ENCODE measurements around the gene TREML1. TPM values are rescaled to one million over a fixed set of nuclear protein-coding genes. Genes with fewer than 3 reads are reported as not detected.

Gene TREML1
- total RNA-seq, 1 donor from 2014 or later = not detected

- H3K27me3 Mint-ChIP-seq (ENCODE audit: low read depth) = peaks cover 63% of the 10 kb centered on the region
- H3K9me3 Mint-ChIP-seq = no peaks in the 10 kb centered on the region
- H3K36me3 Mint-ChIP-seq = no peaks in the 10 kb centered on the region
- DNase-seq (ENCODE audit: low spot score in 2 of 2, unreplicated experiment in 2 of 2) = no peak
- no peak overlapping the region for H3K4me3 Mint-ChIP-seq
- H3K27ac Mint-ChIP-seq = no peak overlapping the region
- H3K4me1 Mint-ChIP-seq = peaks cover 13% of the 10 kb centered on the region
- TF ChIP-seq, protein P1, sequence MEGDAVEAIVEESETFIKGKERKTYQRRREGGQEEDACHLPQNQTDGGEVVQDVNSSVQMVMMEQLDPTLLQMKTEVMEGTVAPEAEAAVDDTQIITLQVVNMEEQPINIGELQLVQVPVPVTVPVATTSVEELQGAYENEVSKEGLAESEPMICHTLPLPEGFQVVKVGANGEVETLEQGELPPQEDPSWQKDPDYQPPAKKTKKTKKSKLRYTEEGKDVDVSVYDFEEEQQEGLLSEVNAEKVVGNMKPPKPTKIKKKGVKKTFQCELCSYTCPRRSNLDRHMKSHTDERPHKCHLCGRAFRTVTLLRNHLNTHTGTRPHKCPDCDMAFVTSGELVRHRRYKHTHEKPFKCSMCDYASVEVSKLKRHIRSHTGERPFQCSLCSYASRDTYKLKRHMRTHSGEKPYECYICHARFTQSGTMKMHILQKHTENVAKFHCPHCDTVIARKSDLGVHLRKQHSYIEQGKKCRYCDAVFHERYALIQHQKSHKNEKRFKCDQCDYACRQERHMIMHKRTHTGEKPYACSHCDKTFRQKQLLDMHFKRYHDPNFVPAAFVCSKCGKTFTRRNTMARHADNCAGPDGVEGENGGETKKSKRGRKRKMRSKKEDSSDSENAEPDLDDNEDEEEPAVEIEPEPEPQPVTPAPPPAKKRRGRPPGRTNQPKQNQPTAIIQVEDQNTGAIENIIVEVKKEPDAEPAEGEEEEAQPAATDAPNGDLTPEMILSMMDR (IDR thresholded peaks at IDR 0.05; ENCODE audit: unreplicated experiment) = no peak
Measured at GRCh38 chr6:41197234-41197633, 43.1 kb upstream of the TREML1 start.

DNA sequence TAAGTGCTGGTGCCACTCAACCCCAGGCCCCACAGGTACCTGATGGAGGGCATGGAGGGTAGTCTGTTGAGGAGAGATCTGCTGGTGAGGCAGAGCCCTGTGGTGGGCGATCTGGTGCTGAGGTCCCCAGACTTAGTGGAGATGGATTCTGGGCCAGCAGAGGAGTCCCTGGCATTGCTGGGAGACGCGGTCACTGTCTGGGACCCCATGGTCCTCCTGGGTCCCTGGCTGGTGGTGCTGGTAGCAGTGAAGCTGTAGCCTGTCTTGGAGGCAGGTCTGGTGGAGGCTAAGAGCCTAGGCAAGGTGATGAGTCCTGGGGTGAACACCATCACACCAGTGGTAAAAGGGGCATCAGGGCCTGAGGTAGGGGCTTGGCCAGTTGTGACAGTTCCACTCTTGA lies 40.2 kb upstream of the TREML1 start:
- H3K9me3 Mint-ChIP-seq = peaks cover 6% of the 10 kb centered on the region
- H3K4me3 Mint-ChIP-seq = no peak overlapping the region
- no peaks in the 10 kb centered on the region for H3K36me3 Mint-ChIP-seq
- H3K27me3 Mint-ChIP-seq (ENCODE audit: low read depth) = peaks cover 60% of the 10 kb centered on the region
- TF ChIP-seq, protein P1 (IDR thresholded peaks at IDR 0.05; ENCODE audit: unreplicated experiment) = no peak
- no peak for DNase-seq (ENCODE audit: low spot score in 2 of 2, unreplicated experiment in 2 of 2)
- H3K4me1 Mint-ChIP-seq = peaks cover 2% of the 10 kb centered on the region
- no peak overlapping the region for H3K27ac Mint-ChIP-seq

GRCh38 chr6:41193884-41194283 lies 39.7 kb upstream of the TREML1 start:
- Mint-ChIP-seq H3K4me1 (no peaks in the 10 kb centered on the region), H3K36me3 (no peaks in the 10 kb centered on the region), H3K27ac (no peak overlapping the region), H3K4me3 (no peak overlapping the region), H3K27me3 (ENCODE audit: low read depth) (peaks cover 58% of the 10 kb centered on the region), H3K9me3 (peaks cover 8% of the 10 kb centered on the region)
- TF ChIP-seq, protein P1 (IDR thresholded peaks at IDR 0.05; ENCODE audit: unreplicated experiment) = no peak
- no peak for DNase-seq (ENCODE audit: low spot score in 2 of 2, unreplicated experiment in 2 of 2)

GRCh38 chr6:41193171-41193734 lies 39.1 kb upstream of the TREML1 start:
- no peak overlapping the region for H3K4me3 Mint-ChIP-seq
- no peak for DNase-seq (ENCODE audit: low spot score in 2 of 2, unreplicated experiment in 2 of 2)
- H3K36me3 Mint-ChIP-seq = no peaks in the 10 kb centered on the region
- no peaks in the 10 kb centered on the region for H3K4me1 Mint-ChIP-seq
- H3K27me3 Mint-ChIP-seq (ENCODE audit: low read depth) = peaks cover 55% of the 10 kb centered on the region
- TF ChIP-seq, protein P1 (IDR thresholded peaks at IDR 0.05; ENCODE audit: unreplicated experiment) = no peak
- no peak overlapping the region for H3K27ac Mint-ChIP-seq
- H3K9me3 Mint-ChIP-seq = peaks cover 8% of the 10 kb centered on the region

- no peaks in the 10 kb centered on the region for H3K4me1 Mint-ChIP-seq
- H3K9me3 Mint-ChIP-seq = peaks cover 8% of the 10 kb centered on the region
- no peak overlapping the region for H3K4me3 Mint-ChIP-seq
- peaks cover 42% of the 10 kb centered on the region for H3K27me3 Mint-ChIP-seq (ENCODE audit: low read depth)
- H3K36me3 Mint-ChIP-seq = no peaks in the 10 kb centered on the region
- TF ChIP-seq, protein P1 (IDR thresholded peaks at IDR 0.05; ENCODE audit: unreplicated experiment) = no peak
- no peak overlapping the region for H3K27ac Mint-ChIP-seq
- no peak for DNase-seq (ENCODE audit: low spot score in 2 of 2, unreplicated experiment in 2 of 2)
Measured at GRCh38 chr6:41191569-41191968, 37.4 kb upstream of the TREML1 start.

- Mint-ChIP-seq H3K9me3 (peaks cover 8% of the 10 kb centered on the region), H3K27me3 (ENCODE audit: low read depth) (peaks cover 34% of the 10 kb centered on the region), H3K27ac (no peak overlapping the region), H3K4me1 (no peaks in the 10 kb centered on the region), H3K4me3 (no peak overlapping the region), H3K36me3 (no peaks in the 10 kb centered on the region)
- TF ChIP-seq, protein P1 (IDR thresholded peaks at IDR 0.05; ENCODE audit: unreplicated experiment) = no peak
- no peak for DNase-seq (ENCODE audit: low spot score in 2 of 2, unreplicated experiment in 2 of 2)
Measured at GRCh38 chr6:41190791-41191190, 36.6 kb upstream of the TREML1 start.
